Measurements from ENCODE around the gene SSH2.

GRCh38 chr17:29576214-29577000 is 353.6 kb downstream of the SSH2 start:
- no peak for TF ChIP-seq EZH2 (IDR thresholded peaks at IDR 0.05; ENCODE audit: borderline replicate concordance, low read depth, low read length, severe bottlenecking)
- no peak for TF ChIP-seq CTCF (IDR thresholded peaks at IDR 0.05; ENCODE audit: borderline replicate concordance, extremely low read depth, low read length, poor library complexity, severe bottlenecking)
